GM19468 (cell line): ENCODE measurements around the gene PRTFDC1.
"Not testable (repeated sequence)": the region's sequence is repeated elsewhere in the genome, so short reads cannot be mapped to it uniquely, and the experiment has no call there.

Experiments used
- ATAC-seq: cut with Tn5 transposase; IDR thresholded peaks from one replicate; pipeline ENCODE4 v1.9.1; 2021; ENCODE audit warnings: mild to moderate bottlenecking, moderate library complexity, moderate number of reproducible peaks; ENCODE audit not compliant: unreplicated experiment; ENCODE audit errors: extremely low read depth

The PRTFDC1 gene

GRCh38 chr10:24935504-24936292 lies 16.7 kb downstream of the PRTFDC1 start:
- ATAC-seq = no peak

DNA sequence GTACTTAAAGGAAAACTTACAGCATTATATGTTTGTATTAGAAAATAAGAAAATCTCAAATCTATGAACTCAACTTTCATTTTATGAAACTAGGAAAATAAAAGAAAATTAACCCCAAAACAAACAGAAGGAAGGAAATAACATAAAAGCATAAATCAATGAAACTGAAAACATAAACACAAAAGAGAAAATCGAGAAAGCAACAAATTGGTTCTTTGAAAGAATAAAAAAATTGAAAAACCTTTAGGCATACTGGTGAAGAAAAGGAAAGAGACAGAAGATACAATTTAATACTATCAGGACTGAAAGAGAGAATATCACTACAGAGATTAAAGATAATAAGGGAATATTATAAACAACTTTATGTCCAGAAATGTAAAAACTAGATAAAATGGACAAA lies 21.2 kb downstream of the PRTFDC1 start:
- no peak for ATAC-seq

GRCh38 chr10:24930427-24930826 lies 22.0 kb downstream of the PRTFDC1 start:
- no peak for ATAC-seq

- ATAC-seq = no peak
Measured at GRCh38 chr10:24929904-24930303, 22.5 kb downstream of the PRTFDC1 start.

GRCh38 chr10:24929056-24929544 lies 23.3 kb downstream of the PRTFDC1 start:
- peak; percentile 30 for ATAC-seq

- ATAC-seq = no peak
Measured at GRCh38 chr10:24928163-24928562, 24.2 kb downstream of the PRTFDC1 start.

- no peak for ATAC-seq
Measured at GRCh38 chr10:24926557-24926956, 25.8 kb downstream of the PRTFDC1 start.

- ATAC-seq = no peak
Measured at GRCh38 chr10:24925799-24926198, 26.6 kb downstream of the PRTFDC1 start.

- not testable (repeated sequence) for ATAC-seq
Measured at GRCh38 chr10:24924483-24924882, 27.9 kb downstream of the PRTFDC1 start.

DNA sequence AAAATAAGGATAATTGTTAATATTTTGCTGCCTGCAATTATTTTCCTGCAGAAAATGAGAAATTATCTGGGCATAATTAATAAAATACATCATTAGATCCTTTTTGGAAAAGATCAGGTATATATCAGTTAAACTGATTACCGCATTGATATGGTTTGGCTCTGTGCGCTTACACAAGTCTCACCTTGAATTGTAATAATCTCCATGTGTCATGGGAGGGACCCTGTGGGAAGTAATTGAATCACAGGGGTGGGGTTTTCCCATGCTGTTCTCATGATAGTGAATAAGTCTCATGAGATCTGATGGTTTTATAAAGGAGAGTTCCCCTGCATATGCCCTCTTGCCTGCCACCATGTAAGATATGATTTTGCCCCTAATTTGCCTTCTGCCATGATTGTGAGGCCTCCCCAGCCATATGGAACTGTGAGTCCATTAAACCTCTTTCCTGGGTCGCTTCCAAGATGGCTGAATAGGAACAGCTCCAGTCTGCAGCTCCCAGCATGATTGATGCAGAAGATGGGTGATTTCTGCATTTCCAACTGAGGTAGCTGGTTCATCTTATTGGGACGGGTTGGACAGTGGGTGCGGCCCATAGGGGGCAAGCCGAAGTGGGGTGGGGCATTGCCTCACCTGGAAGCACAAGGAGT lies 30.1 kb downstream of the PRTFDC1 start:
- not testable (repeated sequence) for ATAC-seq

GRCh38 chr10:24920907-24921881 lies 31.2 kb downstream of the PRTFDC1 start:
- no peak for ATAC-seq

DNA sequence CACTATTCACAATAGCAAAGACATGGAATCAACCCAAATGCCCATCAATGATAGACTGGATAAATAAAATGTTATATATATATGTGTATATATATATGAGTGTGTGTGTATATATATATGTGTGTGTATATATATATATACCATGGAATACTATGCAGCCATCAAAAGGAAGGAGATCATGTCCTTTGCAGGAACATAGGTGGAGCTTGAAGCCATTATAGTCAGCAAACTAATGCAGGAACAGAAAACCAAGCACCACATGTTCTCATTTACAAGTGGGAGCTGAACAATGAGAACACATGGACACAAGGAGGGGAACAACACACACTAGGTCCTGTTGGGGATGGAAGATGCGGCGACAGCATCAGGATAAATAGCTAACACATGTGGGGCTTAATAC lies 32.2 kb downstream of the PRTFDC1 start:
- ATAC-seq = not testable (repeated sequence)

DNA sequence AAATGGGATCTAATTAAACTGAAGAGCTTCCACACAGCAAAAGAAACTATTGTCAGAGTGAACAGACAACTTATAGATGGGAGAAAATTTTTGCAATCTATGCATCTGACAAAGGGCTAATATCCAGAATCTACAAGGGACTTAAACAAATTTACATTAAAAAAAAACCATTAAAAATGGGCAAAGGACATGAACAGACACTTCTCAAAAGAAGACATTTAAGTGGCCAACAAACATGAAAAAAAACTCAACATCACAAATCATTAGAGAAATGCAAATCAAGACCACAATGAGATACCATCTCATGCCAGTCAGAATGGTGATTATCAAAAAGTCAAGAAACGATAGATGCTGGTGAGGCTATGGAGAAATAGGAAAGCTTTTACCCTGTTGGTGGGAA lies 32.8 kb downstream of the PRTFDC1 start:
- not testable (repeated sequence) for ATAC-seq

GRCh38 chr10:24917979-24918378 lies 34.4 kb downstream of the PRTFDC1 start:
- no peak for ATAC-seq

GRCh38 chr10:24917493-24917892 lies 34.9 kb downstream of the PRTFDC1 start:
- ATAC-seq = no peak

GRCh38 chr10:24916365-24916764 lies 36.0 kb downstream of the PRTFDC1 start:
- ATAC-seq = no peak

DNA sequence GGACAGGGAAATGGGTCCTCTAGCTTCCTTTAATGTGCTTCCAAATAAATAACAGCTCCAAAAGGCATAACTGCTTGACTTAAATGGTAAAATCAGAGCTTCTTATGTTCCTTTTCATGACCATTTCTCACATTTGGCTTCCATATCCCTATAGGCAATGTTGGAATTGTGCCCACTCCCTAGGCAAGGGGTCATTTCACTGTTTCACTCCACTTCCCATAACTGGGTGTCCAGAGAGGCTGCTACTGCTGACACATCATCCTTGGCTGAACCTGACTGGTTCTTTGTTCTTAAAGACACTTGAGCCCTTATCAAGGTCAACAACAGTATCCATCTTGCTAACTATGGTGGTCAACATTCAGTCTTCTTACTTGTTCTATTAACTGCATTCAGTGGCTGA lies 37.1 kb downstream of the PRTFDC1 start:
- no peak for ATAC-seq

DNA sequence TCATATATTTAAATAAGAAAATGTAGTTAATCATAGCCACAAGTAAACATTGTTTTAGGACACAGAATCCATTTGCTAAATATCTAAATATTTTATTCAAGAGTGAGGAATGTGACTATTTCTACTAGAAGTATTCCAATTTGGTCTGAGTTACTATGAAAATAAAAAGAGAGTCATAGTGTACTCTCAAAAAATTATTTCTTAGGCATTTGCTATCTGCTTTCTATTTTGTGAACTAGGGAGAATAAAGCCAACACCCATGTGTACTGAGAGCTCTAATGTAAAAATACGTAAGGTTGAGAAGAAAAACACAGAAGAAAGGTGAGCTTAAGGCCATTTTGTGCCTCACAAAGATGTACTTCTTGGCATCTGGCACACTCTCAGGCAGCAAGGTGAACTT lies 38.3 kb downstream of the PRTFDC1 start:
- no peak for ATAC-seq

- no peak for ATAC-seq
Measured at GRCh38 chr10:24912215-24912614, 40.2 kb downstream of the PRTFDC1 start.

DNA sequence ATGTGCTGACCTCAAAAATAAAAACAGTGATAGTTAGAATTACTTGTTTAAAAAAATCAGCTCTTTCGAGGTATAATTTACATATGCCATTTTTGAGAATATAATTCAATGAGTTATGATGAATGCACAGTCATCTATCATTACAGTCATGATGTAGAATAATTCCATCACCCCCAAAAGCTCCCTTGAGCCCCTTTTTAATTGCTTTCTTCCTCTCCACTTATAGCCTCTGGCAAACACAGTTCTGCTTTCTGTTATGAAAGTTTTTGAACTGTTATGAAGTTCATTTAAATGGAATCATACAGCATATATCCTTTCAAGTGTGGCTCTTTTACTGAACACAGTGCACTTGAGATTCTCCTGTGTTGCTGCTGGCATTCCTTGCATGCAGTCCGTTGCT lies 41.4 kb downstream of the PRTFDC1 start:
- ATAC-seq = no peak
